SU-DHL-6 (cell line): ENCODE data around the gene GGT5.
"Not testable (repeated sequence)": the region's sequence is repeated elsewhere in the genome, so short reads cannot be mapped to it uniquely, and the experiment has no call there.

Experiments used
- H2AFZ ChIP-seq: fragments of 200-600 bp; sonication (generic); 2 replicates; pipeline ENCODE4 v1.6.1; 2014; ENCODE audit warnings: low read depth, mild to moderate bottlenecking, moderate library complexity, mixed read lengths, antibody characterized with exemption, low read length; ENCODE audit not compliant: severe bottlenecking
- H3F3A ChIP-seq: fragments of 200-600 bp; shearing (Covaris generic); 2 replicates; pipeline ENCODE4 v1.6.0; 2016; ENCODE audit warnings: antibody characterized with exemption, mild to moderate bottlenecking; ENCODE audit not compliant: insufficient read depth
- H3K27ac ChIP-seq: fragments of 200-600 bp; sonication (generic); 2 replicates; pipeline ENCODE4 v1.5.1; 2016; ENCODE audit warnings: low read depth, mild to moderate bottlenecking, low read length, moderate library complexity, mixed read lengths
- H3K27me3 ChIP-seq: fragments of 200-600 bp; sonication (generic), shearing (Covaris generic); 2 replicates; pipeline ENCODE4 v1.6.0; 2014; ENCODE audit warnings: mild to moderate bottlenecking, low read length
- H3K36me3 ChIP-seq: fragments of 200-600 bp; sonication (generic); 2 replicates; pipeline ENCODE4 v1.6.1; 2014; ENCODE audit warnings: mild to moderate bottlenecking, low read length, mixed read lengths
- H3K4me2 ChIP-seq: fragments of 300-600, 200-600 bp; shearing (Covaris generic), sonication (generic); 2 replicates; pipeline ENCODE4 v1.6.0; 2014; ENCODE audit warnings: low read length, low read depth, mild to moderate bottlenecking; ENCODE audit not compliant: poor library complexity, severe bottlenecking
- H3K4me3 ChIP-seq: fragments of 200-600 bp; sonication (generic); 2 replicates; pipeline ENCODE4 v1.5.1; 2014; ENCODE audit warnings: antibody characterized with exemption, low read length, mild to moderate bottlenecking, mixed read lengths; ENCODE audit not compliant: insufficient read depth, poor library complexity, severe bottlenecking
- H3K79me2 ChIP-seq: fragments of 200-600 bp; sonication (generic); 2 replicates; pipeline ENCODE4 v1.6.1; 2014; ENCODE audit warnings: mild to moderate bottlenecking, low read length, moderate library complexity; ENCODE audit not compliant: insufficient read depth
- H3K9ac ChIP-seq: fragments of 200-600 bp; sonication (generic); 2 replicates; pipeline ENCODE4 v1.7.0; 2014; ENCODE audit warnings: mild to moderate bottlenecking, low read length
- H3K9me2 ChIP-seq: fragments of 200-600 bp; sonication (generic); replicated peaks from 2 replicates; pipeline ENCODE4 v1.6.1; 2014; ENCODE audit warnings: low read length; ENCODE audit not compliant: insufficient read depth
- H3K9me3 ChIP-seq: fragments of 200-600 bp; sonication (generic); 2 replicates; pipeline ENCODE4 v1.6.1; 2014; ENCODE audit warnings: low read length, mixed read lengths; ENCODE audit not compliant: insufficient read depth
- H4K20me1 ChIP-seq: fragments of 200-600 bp; sonication (generic); 2 replicates; pipeline ENCODE4 v1.6.1; 2014; ENCODE audit warnings: low read depth, mild to moderate bottlenecking, antibody characterized with exemption, low read length, moderate library complexity, mixed read lengths
- CTCF ChIP-seq: fragments of 200-600 bp; sonication (generic); IDR thresholded peaks from one replicate; pipeline ENCODE4 v1.5.1; 2017; ENCODE audit warnings: antibody characterized with exemption, mild to moderate bottlenecking, low read length, moderate library complexity; ENCODE audit not compliant: insufficient read depth, poor library complexity, severe bottlenecking
- EZH2phosphoT487 ChIP-seq: fragments of 200-600 bp; sonication (generic), shearing (Covaris generic); conservative IDR thresholded peaks from 2 replicates; pipeline ENCODE4 v1.6.1; 2018; ENCODE audit warnings: mild to moderate bottlenecking, antibody characterized with exemption, low read length, moderate library complexity, mixed read lengths

GGT5 gene

GRCh38 chr22:24273906-24274305 lies 29.0 kb upstream of the GGT5 start:
- not testable (repeated sequence) for H2AFZ ChIP-seq, H3K9me3 ChIP-seq, H3K36me3 ChIP-seq, H3K27me3 ChIP-seq, H3K9me2 ChIP-seq, H4K20me1 ChIP-seq, H3K4me3 ChIP-seq
- Histone ChIP-seq H3K9ac (peak overlapping the region; percentile 21; the same call in 1 of the 2 replicates), H3F3A (peaks cover 12% of the 10 kb centered on the region), H3K79me2 (peaks cover 70% of the 10 kb centered on the region), H3K4me2 (peak overlapping the region; percentile 72), H3K27ac (peak overlapping the region; percentile 35; the same call in 1 of the 2 replicates)

DNA sequence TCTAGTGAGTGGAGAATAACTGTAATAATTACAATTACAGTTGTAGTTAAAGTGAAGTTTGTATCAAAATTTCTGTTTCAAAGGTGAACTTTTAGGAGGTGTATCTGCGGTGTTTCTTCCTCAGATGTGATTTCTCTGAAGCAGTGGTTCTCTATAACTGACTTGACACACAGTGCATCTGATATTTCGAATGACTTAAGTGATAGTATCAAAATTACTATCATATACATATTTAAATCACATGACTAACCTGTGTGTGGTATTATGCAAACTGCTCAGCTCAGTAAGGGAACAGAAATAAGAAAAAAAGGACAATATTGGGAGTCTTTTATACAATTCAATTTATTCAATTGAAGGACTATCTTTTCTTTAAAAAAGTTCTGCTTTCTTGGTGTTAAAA lies 28.1 kb upstream of the GGT5 start:
- not testable (repeated sequence) for H3K27me3 ChIP-seq, H3K27ac ChIP-seq, H2AFZ ChIP-seq, H3K9me2 ChIP-seq, H4K20me1 ChIP-seq, H3K4me3 ChIP-seq, H3K9me3 ChIP-seq, H3K36me3 ChIP-seq
- H3K4me2 ChIP-seq: peak overlapping the region; percentile 72
- H3F3A ChIP-seq: peaks cover 14% of the 10 kb centered on the region
- peak overlapping the region; percentile 90; the same call in 1 of the 2 replicates for H3K9ac ChIP-seq
- peaks cover 65% of the 10 kb centered on the region for H3K79me2 ChIP-seq

DNA sequence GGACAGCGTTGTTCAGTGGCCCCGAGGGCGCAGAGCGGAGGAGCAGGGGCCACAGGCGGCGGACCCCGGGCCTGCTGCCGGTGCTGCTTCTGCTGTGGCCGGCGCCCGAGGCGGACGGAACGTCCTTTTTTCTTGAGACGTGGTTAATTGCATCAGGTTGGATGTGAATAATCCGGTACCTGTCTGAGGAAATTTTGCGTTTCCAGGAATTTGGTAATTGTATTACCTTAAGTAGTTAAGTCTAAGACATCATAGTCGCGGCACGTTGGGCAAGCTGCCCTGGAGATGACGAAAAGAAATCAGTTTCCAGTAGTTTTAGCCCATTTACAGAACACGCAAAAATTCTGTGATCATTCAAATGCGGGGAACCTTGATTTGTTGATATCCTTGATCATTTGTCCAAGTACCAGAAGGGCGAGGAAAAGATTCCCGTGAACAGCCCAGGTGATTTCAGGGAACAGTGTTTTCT lies 26.5 kb upstream of the GGT5 start:
- Histone ChIP-seq H3K9me2 (no peaks in the 10 kb centered on the region), H3K36me3 (no peaks in the 10 kb centered on the region), H3K4me2 (peak overlapping the region; percentile 72), H3K9ac (peak overlapping the region; percentile 90), H3K4me3 (peak overlapping the region; percentile 72), H3K9me3 (no peaks in the 10 kb centered on the region), H3K27ac (peak overlapping the region; percentile 76), H3K79me2 (peaks cover 56% of the 10 kb centered on the region), H2AFZ (peak overlapping the region; percentile 65), H4K20me1 (peaks cover 3% of the 10 kb centered on the region; the same call in 1 of the 2 replicates), H3F3A (peaks cover 14% of the 10 kb centered on the region), H3K27me3 (no peaks in the 10 kb centered on the region)
- no peak for TF ChIP-seq CTCF

GRCh38 chr22:24270556-24271385 lies 25.9 kb upstream of the GGT5 start, which contains the start of gene SPECC1L:
Gene SPECC1L (plus strand): TSS chr22:24270831. CDS start chr22:24302232, 31,401 bp downstream.
- H3K79me2 ChIP-seq: peaks cover 49% of the 10 kb centered on the region
- no peaks in the 10 kb centered on the region for H3K27me3 ChIP-seq
- H3K4me3 ChIP-seq: peak within 1 kb of the TSS; percentile 72
- peak within 1 kb of the TSS; percentile 97 for H3K4me2 ChIP-seq
- peak within 1 kb of the TSS; percentile 76 for H3K27ac ChIP-seq
- peak within 1 kb of the TSS; percentile 100 for H2AFZ ChIP-seq
- H3K9ac ChIP-seq: peak within 1 kb of the TSS; percentile 90
- no peak for TF ChIP-seq CTCF
- no peak for TF ChIP-seq EZH2phosphoT487
- peaks cover 14% of the 10 kb centered on the region for H3F3A ChIP-seq
- no peaks in the 10 kb centered on the region for H3K36me3 ChIP-seq
- peaks cover 3% of the 10 kb centered on the region; the same call in 1 of the 2 replicates for H4K20me1 ChIP-seq
- no peaks in the 10 kb centered on the region for H3K9me3 ChIP-seq
- no peaks in the 10 kb centered on the region for H3K9me2 ChIP-seq

DNA sequence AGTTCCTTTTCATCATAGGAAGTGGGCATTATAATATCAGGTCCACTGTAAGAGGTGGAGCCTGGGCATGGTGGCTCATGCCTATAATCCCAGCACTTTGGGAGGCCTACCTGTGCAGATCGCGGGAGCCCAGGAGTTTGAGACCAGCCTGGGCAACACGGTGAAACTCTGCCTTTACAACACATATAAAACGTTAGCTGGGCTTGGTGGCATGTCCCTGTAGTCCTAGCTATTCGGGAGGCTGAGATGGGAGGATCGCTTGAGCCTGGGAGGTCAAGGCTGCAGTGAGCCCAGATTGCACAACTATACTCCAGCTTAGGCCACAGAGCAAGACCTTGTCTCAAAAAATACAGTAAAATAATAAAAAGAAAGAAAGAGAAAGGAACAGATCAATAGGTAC lies 21.6 kb upstream of the GGT5 start:
- H3K27ac ChIP-seq, H3K27me3 ChIP-seq, H3F3A ChIP-seq, H3K36me3 ChIP-seq, H3K79me2 ChIP-seq, H3K9ac ChIP-seq, H4K20me1 ChIP-seq, H3K9me3 ChIP-seq, H3K9me2 ChIP-seq, H3K4me3 ChIP-seq, H3K4me2 ChIP-seq, H2AFZ ChIP-seq: not testable (repeated sequence)
